CD4-positive, alpha-beta T cell (primary cell): ENCODE measurements around the gene MRPS5. TPM values are rescaled to one million over a fixed set of nuclear protein-coding genes. Genes with fewer than 3 reads are reported as not detected.

Source experiments
- ATAC-seq: fragments of 200-7000 bp; cut with Tn5 transposase; one replicate; pipeline ENCODE4 v1.10.0; 2022; ENCODE audit warnings: mild to moderate bottlenecking; ENCODE audit not compliant: poor library complexity
- CTCF ChIA-PET: fragments of 350-600 bp; sonication (Branson Sonifier 250); formaldehyde crosslinking; loops from one replicate; lab custom pipeline; 2021; ENCODE audit warnings: antibody characterized with exemption, inconsistent platforms; lab: Charles Lee
- POLR2A ChIA-PET: fragments of 350-600 bp; sonication (Branson Sonifier 250); formaldehyde crosslinking; loops from one replicate; lab custom pipeline; 2021; ENCODE audit warnings: antibody characterized with exemption, inconsistent platforms; lab: Charles Lee
- DNase-seq, 14 experiments: peaks; one replicate each; pipeline ENCODE4 v3.0.0-alpha.2; 2013 to 2020; ENCODE audit warnings: mixed read lengths in 2 of 14
- H3K27ac ChIP-seq, 2 donors: one replicate each; pipeline versions ENCODE4 v1.5.1 to v1.7.0; 2013; ENCODE audit warnings: low read length in 2 of 2, low read depth in 1 of 2, mild to moderate bottlenecking in 1 of 2
- H3K27me3 ChIP-seq, 2 experiments: 1 replicate in 1 of 2; 2 replicates in 1 of 2; pipeline versions ENCODE4 v1.6.1 to v1.7.0; 2013; ENCODE audit warnings: low read length in 2 of 2, control low read depth in 1 of 2, mild to moderate bottlenecking in 1 of 2, moderate library complexity in 1 of 2; ENCODE audit not compliant: insufficient read depth in 2 of 2, control insufficient read depth in 1 of 2
- H3K36me3 ChIP-seq: one replicate; pipeline ENCODE4 v1.6.1; 2013; ENCODE audit warnings: low read length, control low read depth; ENCODE audit not compliant: insufficient read depth
- H3K4me1 ChIP-seq: one replicate; pipeline ENCODE4 v1.6.1; 2013; ENCODE audit warnings: low read length, control low read depth; ENCODE audit not compliant: insufficient read depth
- H3K4me3 ChIP-seq: one replicate; pipeline ENCODE4 v1.5.1; 2013; ENCODE audit warnings: mild to moderate bottlenecking, low read length, moderate library complexity
- H3K9me3 ChIP-seq, 2 experiments: 1 replicate in 1 of 2; 2 replicates in 1 of 2; pipeline versions ENCODE4 v1.6.1 to v1.7.0; 2013; ENCODE audit warnings: low read length in 2 of 2, mild to moderate bottlenecking in 2 of 2, control low read depth in 1 of 2, moderate library complexity in 1 of 2; ENCODE audit not compliant: control insufficient read depth in 1 of 2, insufficient read depth in 1 of 2
- H3K27ac Mint-ChIP-seq: one replicate; pipeline ENCODE4 v1.8.0; 2020; ENCODE audit warnings: mixed read lengths
- H3K27me3 Mint-ChIP-seq: one replicate; pipeline ENCODE4 v1.8.0; 2021; ENCODE audit warnings: mixed read lengths
- H3K36me3 Mint-ChIP-seq: one replicate; pipeline ENCODE4 v1.8.0; 2021; ENCODE audit warnings: low read depth, mixed read lengths
- H3K4me1 Mint-ChIP-seq: one replicate; pipeline ENCODE4 v1.8.0; 2021; ENCODE audit warnings: low read depth, mixed read lengths
- H3K4me3 Mint-ChIP-seq: one replicate; pipeline ENCODE4 v1.8.0; 2020; ENCODE audit warnings: mild to moderate bottlenecking, mixed read lengths
- H3K9me3 Mint-ChIP-seq: one replicate; pipeline ENCODE4 v1.8.0; 2020; ENCODE audit warnings: mixed read lengths
- intact Hi-C, 2 experiments: fragments of 100-400 bp; cut with DNase I in 1 of 2; cut with micrococcal nuclease in 1 of 2; formaldehyde crosslinking; loops; one replicate each; pipeline versions ENCODE4 v1.15.1 to v1.9.0; 2023 to 2025; cut with DNase I, micrococcal nuclease
- total RNA-seq, 174 experiments: library from RNA in 2 of 174; stranded (reverse) in 2 of 174; gene quantifications; one replicate each; pipeline ENCODE4 v1.2.3 and lab custom pipeline; 2021 to 2026
- TF ChIP-seq, protein P1 (sequence below): fragments of 200-600 bp; IDR thresholded peaks from one replicate; pipeline ENCODE4 v1.8.0; 2022; ENCODE audit warnings: antibody characterized with exemption, mild to moderate bottlenecking

Gene MRPS5
- total RNA-seq, 2 experiments from 2014 or later = 15.3 to 16.3 TPM

DNA sequence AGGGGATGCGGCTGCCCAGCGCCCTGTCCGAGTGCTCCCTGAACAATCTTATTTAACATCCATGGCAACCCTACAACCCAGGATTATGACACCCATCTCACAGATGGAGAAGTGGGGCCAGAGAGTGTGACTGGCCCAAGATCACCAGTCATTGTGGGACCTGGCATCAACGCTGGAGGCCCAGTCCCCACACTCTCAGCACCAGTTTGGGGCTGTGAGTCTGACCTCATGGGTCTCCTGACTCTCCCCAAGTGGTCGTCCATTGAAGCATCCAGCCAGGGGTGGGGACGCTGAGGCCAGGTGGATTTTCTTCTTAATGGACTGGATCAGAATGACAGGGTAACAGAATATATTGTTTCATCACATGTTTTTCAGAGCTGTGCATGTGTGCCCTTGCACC lies 71.6 kb downstream of the MRPS5 start:
- H3K4me3 Mint-ChIP-seq = no peak overlapping the region
- no peaks in the 10 kb centered on the region for H3K9me3 Mint-ChIP-seq
- TF ChIP-seq, protein P1, sequence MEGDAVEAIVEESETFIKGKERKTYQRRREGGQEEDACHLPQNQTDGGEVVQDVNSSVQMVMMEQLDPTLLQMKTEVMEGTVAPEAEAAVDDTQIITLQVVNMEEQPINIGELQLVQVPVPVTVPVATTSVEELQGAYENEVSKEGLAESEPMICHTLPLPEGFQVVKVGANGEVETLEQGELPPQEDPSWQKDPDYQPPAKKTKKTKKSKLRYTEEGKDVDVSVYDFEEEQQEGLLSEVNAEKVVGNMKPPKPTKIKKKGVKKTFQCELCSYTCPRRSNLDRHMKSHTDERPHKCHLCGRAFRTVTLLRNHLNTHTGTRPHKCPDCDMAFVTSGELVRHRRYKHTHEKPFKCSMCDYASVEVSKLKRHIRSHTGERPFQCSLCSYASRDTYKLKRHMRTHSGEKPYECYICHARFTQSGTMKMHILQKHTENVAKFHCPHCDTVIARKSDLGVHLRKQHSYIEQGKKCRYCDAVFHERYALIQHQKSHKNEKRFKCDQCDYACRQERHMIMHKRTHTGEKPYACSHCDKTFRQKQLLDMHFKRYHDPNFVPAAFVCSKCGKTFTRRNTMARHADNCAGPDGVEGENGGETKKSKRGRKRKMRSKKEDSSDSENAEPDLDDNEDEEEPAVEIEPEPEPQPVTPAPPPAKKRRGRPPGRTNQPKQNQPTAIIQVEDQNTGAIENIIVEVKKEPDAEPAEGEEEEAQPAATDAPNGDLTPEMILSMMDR = no peak
- H3K4me1 ChIP-seq = peaks cover 74% of the 10 kb centered on the region
- H3K27me3 ChIP-seq = no peaks in the 10 kb centered on the region
- no peaks in the 10 kb centered on the region for H3K27me3 Mint-ChIP-seq
- peaks cover 71% of the 10 kb centered on the region for H3K36me3 Mint-ChIP-seq
- ATAC-seq (no peak), DNase-seq (no peak)
- H3K36me3 ChIP-seq = peaks cover 58% of the 10 kb centered on the region
- intact Hi-C loops = no loop called here
- peak overlapping the region; percentile 83 for H3K27ac Mint-ChIP-seq
- no peak overlapping the region for H3K27ac ChIP-seq
- H3K4me3 ChIP-seq = no peak overlapping the region
- CTCF ChIA-PET = interaction anchor here (1.2 to 1.9 kb wide), 2 partner anchors 27 to 28 kb away, joined by 3 to 9 read pairs; no protein-coding TSS in a partner anchor
- peaks cover 73% of the 10 kb centered on the region for H3K4me1 Mint-ChIP-seq
- no peaks in the 10 kb centered on the region for H3K9me3 ChIP-seq
- POLR2A ChIA-PET = interaction anchor here (17.1 kb wide), 1 partner anchor 24 kb away, joined by 295 read pairs; no protein-coding TSS in a partner anchor

DNA sequence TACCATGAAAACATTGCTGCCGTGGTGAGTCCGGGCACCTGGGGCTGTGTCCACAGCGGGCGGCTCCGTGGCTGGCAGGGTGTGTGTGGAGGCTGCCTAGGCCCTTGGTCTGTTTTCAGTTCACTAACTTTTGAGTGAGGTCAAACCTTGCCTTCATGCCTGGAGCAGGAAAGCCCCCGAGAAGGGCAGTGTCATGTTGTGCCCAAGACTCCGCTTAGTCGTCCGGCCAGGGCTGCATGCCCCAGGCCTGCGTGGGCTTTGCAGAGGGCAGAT lies 72.0 kb downstream of the MRPS5 start:
- POLR2A ChIA-PET = interaction anchor here (17.1 kb wide), 1 partner anchor 24 kb away, joined by 295 read pairs; no protein-coding TSS in a partner anchor
- CTCF ChIA-PET = interaction anchor here (1.3 kb wide), 1 partner anchor 27 kb away, joined by 4 read pairs; no protein-coding TSS in a partner anchor
- H3K4me1 ChIP-seq = peaks cover 74% of the 10 kb centered on the region
- H3K4me3 Mint-ChIP-seq = no peak overlapping the region
- H3K27ac Mint-ChIP-seq = peak overlapping the region; percentile 83
- TF ChIP-seq, protein P1 = no peak
- no peaks in the 10 kb centered on the region for H3K27me3 Mint-ChIP-seq
- H3K27me3 ChIP-seq = no peaks in the 10 kb centered on the region
- peaks cover 61% of the 10 kb centered on the region for H3K36me3 ChIP-seq
- H3K27ac ChIP-seq = no peak overlapping the region
- H3K9me3 Mint-ChIP-seq = no peaks in the 10 kb centered on the region
- DNase-seq (no peak), ATAC-seq (no peak)
- no peaks in the 10 kb centered on the region for H3K9me3 ChIP-seq
- intact Hi-C loops = no loop called here
- H3K4me3 ChIP-seq = no peak overlapping the region
- H3K4me1 Mint-ChIP-seq = peaks cover 73% of the 10 kb centered on the region
- H3K36me3 Mint-ChIP-seq = peaks cover 75% of the 10 kb centered on the region

DNA sequence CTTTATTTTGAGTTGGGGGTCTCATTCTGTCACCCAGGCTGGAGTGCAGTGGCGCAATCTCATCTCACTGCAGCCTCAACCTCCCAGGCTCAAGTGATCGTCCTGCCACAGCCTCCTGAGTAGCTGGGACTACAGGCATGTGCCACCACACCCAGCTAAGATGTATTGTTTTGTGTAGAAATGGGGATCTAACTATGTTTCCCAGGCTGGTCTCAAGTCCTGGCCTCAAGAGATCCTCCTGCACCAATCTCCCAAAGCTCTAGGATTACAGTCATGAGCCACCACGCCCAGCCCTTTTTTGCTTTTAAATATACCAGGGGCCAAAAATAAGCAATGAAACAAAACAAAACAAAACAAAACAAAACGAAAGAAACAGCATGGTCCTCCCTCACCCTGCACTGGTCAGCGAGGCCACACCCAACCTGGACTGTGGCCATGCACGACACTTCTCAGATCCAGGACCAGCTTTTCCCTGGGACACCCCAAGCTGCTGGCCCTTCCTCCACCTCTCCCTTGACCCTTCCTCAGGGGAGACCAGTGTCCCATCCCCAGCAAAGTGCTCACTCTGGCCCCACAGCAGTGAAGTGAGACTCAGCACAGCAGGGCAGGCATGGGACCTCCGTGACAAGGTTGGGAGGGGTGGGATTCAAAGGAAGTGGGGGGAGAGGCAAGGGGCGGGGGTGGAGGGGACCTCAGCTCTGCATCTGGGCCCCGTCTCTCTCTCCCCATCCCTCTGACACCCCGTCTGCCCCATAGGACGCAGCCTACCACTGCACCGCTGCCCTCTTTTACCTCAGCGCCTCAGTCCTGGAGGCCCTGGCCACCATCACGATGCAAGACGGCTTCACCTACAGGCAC lies 72.6 kb downstream of the MRPS5 start:
- TF ChIP-seq, protein P1 = no peak
- peaks cover 72% of the 10 kb centered on the region for H3K4me1 Mint-ChIP-seq
- peaks cover 72% of the 10 kb centered on the region for H3K4me1 ChIP-seq
- no peak overlapping the region for H3K27ac ChIP-seq
- peaks cover 80% of the 10 kb centered on the region for H3K36me3 Mint-ChIP-seq
- ChIA-PET POLR2A (interaction anchor here (0.6 to 2.9 kb wide), 5 partner anchors 9 to 60 kb away, joined by 3 to 10 read pairs (median 3); partner anchors contain the start of gene MAL), CTCF (interaction anchor here (1.2 to 1.3 kb wide), 2 partner anchors 27 to 28 kb away, joined by 3 to 4 read pairs; no protein-coding TSS in a partner anchor)
- DNase-seq (no peak), ATAC-seq (no peak)
- no peak overlapping the region for H3K4me3 ChIP-seq
- H3K4me3 Mint-ChIP-seq = no peak overlapping the region
- no peak overlapping the region for H3K27ac Mint-ChIP-seq
- intact Hi-C loops = no loop called here
- H3K9me3 Mint-ChIP-seq = no peaks in the 10 kb centered on the region
- peaks cover 60% of the 10 kb centered on the region for H3K36me3 ChIP-seq
- H3K27me3 Mint-ChIP-seq = no peaks in the 10 kb centered on the region
- H3K9me3 ChIP-seq = no peaks in the 10 kb centered on the region
- no peaks in the 10 kb centered on the region for H3K27me3 ChIP-seq
